Left ventricle myocardium inferior (tissue), 1 donor: ENCODE data around the gene CHCHD4. TPM values are rescaled to one million over a fixed set of nuclear protein-coding genes. Genes with fewer than 3 reads are reported as not detected.
"Not testable (repeated sequence)": the region's sequence is repeated elsewhere in the genome, so short reads cannot be mapped to it uniquely, and the experiment has no call there.

ENCODE experiments used
- DNase-seq: peaks from one replicate; pipeline ENCODE4 v3.0.0-alpha.2; 2020
- H3K27ac ChIP-seq: fragments of 200-600 bp; replicated peaks from 2 replicates; pipeline ENCODE4 v1.8.0; 2021
- H3K27me3 ChIP-seq: fragments of 200-600 bp; 2 replicates; pipeline ENCODE4 v1.8.0; 2021; ENCODE audit warnings: low read depth
- H3K36me3 ChIP-seq: fragments of 200-600 bp; 2 replicates; pipeline ENCODE4 v1.8.0; 2021
- H3K4me1 ChIP-seq: fragments of 200-600 bp; 2 replicates; pipeline ENCODE4 v1.8.0; 2021
- H3K4me3 ChIP-seq: fragments of 200-600 bp; 2 replicates; pipeline ENCODE4 v1.8.0; 2021; ENCODE audit warnings: mild to moderate bottlenecking, moderate library complexity
- H3K9me3 ChIP-seq: fragments of 200-600 bp; replicated peaks from 2 replicates; pipeline ENCODE4 v1.8.0; 2021
- intact Hi-C: fragments of 100-400 bp; cut with micrococcal nuclease; formaldehyde crosslinking; loops from one replicate; pipeline ENCODE4 v1.11.0; 2022
- total RNA-seq: library from RNA; stranded (reverse); fragmentation: NEBNext Ultra II Directional; extraction: Animal tissue kit (Norgen Biotek cat#: 25700); gene quantifications from one replicate; pipeline ENCODE4 v1.2.1, GENCODE V29; 2021
- TF ChIP-seq, protein P1 (sequence below): fragments of 200-600 bp; IDR thresholded peaks from 2 replicates; pipeline ENCODE4 v1.8.0; 2021; ENCODE audit warnings: antibody characterized with exemption, mild to moderate bottlenecking, borderline replicate concordance
- donor health status: DM: no; HTN: yes; CAD: no; lungs with severe emphysema.

Gene CHCHD4
- total RNA-seq, 1 donor from 2014 or later = 37.6 TPM

- TF ChIP-seq, protein P1, sequence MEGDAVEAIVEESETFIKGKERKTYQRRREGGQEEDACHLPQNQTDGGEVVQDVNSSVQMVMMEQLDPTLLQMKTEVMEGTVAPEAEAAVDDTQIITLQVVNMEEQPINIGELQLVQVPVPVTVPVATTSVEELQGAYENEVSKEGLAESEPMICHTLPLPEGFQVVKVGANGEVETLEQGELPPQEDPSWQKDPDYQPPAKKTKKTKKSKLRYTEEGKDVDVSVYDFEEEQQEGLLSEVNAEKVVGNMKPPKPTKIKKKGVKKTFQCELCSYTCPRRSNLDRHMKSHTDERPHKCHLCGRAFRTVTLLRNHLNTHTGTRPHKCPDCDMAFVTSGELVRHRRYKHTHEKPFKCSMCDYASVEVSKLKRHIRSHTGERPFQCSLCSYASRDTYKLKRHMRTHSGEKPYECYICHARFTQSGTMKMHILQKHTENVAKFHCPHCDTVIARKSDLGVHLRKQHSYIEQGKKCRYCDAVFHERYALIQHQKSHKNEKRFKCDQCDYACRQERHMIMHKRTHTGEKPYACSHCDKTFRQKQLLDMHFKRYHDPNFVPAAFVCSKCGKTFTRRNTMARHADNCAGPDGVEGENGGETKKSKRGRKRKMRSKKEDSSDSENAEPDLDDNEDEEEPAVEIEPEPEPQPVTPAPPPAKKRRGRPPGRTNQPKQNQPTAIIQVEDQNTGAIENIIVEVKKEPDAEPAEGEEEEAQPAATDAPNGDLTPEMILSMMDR = no peak
- H3K27ac ChIP-seq = no peak overlapping the region
- H3K27me3 ChIP-seq = no peaks in the 10 kb centered on the region
- intact Hi-C loops = no loop called here
- H3K4me3 ChIP-seq = no peak overlapping the region
- no peaks in the 10 kb centered on the region for H3K4me1 ChIP-seq
- H3K9me3 ChIP-seq = peaks cover under 1% of the 10 kb centered on the region
- no peaks in the 10 kb centered on the region for H3K36me3 ChIP-seq
- DNase-seq = no peak
These were observed 42.5 kb downstream of the CHCHD4 start for GRCh38 chr3:14082108-14082657.

DNA sequence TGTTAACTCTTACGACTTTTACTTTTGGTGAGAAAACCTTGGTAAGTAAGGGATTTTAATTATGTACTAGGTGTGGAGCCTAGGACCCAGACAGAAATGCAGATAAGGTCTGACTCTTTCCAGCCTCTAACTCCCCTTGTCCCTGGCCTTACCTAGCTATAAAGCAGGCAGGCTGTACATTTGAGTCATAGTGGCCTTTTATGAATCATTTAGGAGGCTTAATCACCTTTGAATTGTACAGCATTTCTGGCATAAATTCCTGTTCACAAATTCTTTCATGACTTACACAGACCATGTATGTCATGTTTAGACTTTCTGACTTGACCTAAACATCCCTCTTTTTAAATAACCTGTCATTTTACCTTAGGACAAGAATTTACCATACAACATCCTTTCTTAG, 47.4 kb downstream of the CHCHD4 start:
- H3K9me3 ChIP-seq = peaks cover 9% of the 10 kb centered on the region
- no peak overlapping the region for H3K4me3 ChIP-seq
- intact Hi-C loops = no loop called here
- TF ChIP-seq, protein P1 = no peak
- H3K27me3 ChIP-seq = no peaks in the 10 kb centered on the region
- H3K27ac ChIP-seq = no peak overlapping the region
- DNase-seq = no peak
- H3K4me1 ChIP-seq = no peaks in the 10 kb centered on the region
- H3K36me3 ChIP-seq = no peaks in the 10 kb centered on the region

GRCh38 chr3:14075233-14075632, 49.4 kb downstream of the CHCHD4 start:
- H3K4me1 ChIP-seq, H3K27me3 ChIP-seq, DNase-seq, H3K4me3 ChIP-seq, H3K27ac ChIP-seq, H3K36me3 ChIP-seq, intact Hi-C loops: not testable (repeated sequence)
- H3K9me3 ChIP-seq = peaks cover 14% of the 10 kb centered on the region

GRCh38 chr3:14064910-14065309, 59.8 kb downstream of the CHCHD4 start:
- no peak for DNase-seq
- TF ChIP-seq, protein P1 = no peak
- Histone ChIP-seq H3K36me3 (no peaks in the 10 kb centered on the region), H3K4me3 (no peak overlapping the region), H3K27ac (no peak overlapping the region), H3K4me1 (no peaks in the 10 kb centered on the region), H3K9me3 (no peaks in the 10 kb centered on the region), H3K27me3 (no peaks in the 10 kb centered on the region)
- intact Hi-C loops = no loop called here

DNA sequence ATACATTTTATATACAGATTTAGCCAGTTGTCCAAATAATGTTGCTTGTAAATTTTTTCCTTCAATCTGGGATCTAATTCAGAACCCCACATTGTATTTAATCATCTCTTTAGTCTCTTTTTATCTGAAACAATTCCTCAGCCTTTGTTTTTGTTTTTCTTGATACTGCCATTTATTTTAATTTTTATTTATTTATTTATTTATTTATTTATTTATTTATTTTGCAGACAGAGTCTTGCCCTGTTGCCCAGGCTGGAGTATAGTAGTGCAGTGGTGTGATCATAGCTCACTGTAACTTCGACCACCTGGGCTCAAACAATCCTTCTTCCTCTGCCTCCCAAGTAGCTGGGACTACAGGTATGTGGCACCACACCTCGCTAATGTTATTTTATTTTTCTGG, 61.5 kb downstream of the CHCHD4 start:
- H3K27ac ChIP-seq = no peak overlapping the region
- H3K36me3 ChIP-seq = no peaks in the 10 kb centered on the region
- intact Hi-C loops = no loop called here
- no peak overlapping the region for H3K4me3 ChIP-seq
- DNase-seq = no peak
- no peaks in the 10 kb centered on the region for H3K4me1 ChIP-seq
- no peaks in the 10 kb centered on the region for H3K27me3 ChIP-seq
- H3K9me3 ChIP-seq = peaks cover under 1% of the 10 kb centered on the region
- TF ChIP-seq, protein P1 = no peak

Other genes with a start within 250 kb of the CHCHD4 start
- gene WNT7A, start 244.8 kb downstream of the CHCHD4 start, total RNA-seq = not detected
- gene TMEM43, start 182 bp upstream of the CHCHD4 start, total RNA-seq = 44.4 TPM
- 10.4 TPM for gene XPC, start 53.7 kb upstream of the CHCHD4 start, total RNA-seq
- gene LSM3, start 53.9 kb upstream of the CHCHD4 start, total RNA-seq = 16.8 TPM